ENCODE data around the gene ARL6IP1.

Gene ARL6IP1

GRCh38 chr16:18841833-18842525 is 40.6 kb upstream of the ARL6IP1 start:
- H3K9me3 ChIP-seq (ENCODE audit: control insufficient read depth, insufficient read depth, low read depth, low read length), result no peaks in the 10 kb centered on the region
- H3K27ac ChIP-seq (ENCODE audit: extremely low read depth, low read depth, low read length), result no peak overlapping the region
- H3K4me3 ChIP-seq (ENCODE audit: low read depth, low read length), result no peak overlapping the region
- H3K36me3 ChIP-seq (ENCODE audit: control insufficient read depth in 2 of 2, insufficient read depth in 1 of 2, low read length in 2 of 2), result peaks cover 56 to 93% of the 10 kb centered on the region in 2 experiments
- ChIA-PET POLR2A (interaction anchor here (1.5 kb wide), 2 partner anchors 40 kb away, joined by 3 to 5 read pairs; partner anchors contain the start of gene ARL6IP1), CTCF (interaction anchor here (0.6 to 1.1 kb wide), 2 partner anchors 39 to 230 kb away, joined by 3 read pairs; no protein-coding TSS in a partner anchor)
- TF ChIP-seq KLF9 (tag by site-specific recombination; IDR thresholded peaks at IDR 0.05; ENCODE audit: low read depth) (no peak), ZNF701 (tag by site-specific recombination; IDR thresholded peaks at IDR 0.05) (no peak), SCRT2 (tag by site-specific recombination; IDR thresholded peaks at IDR 0.05) (no peak), SETDB1 (IDR thresholded peaks at IDR 0.05; ENCODE audit: insufficient read length, low read length) (no peak), ZNF223 (tag by site-specific recombination; IDR thresholded peaks at IDR 0.05) (no peak), ZNF239 (tag by site-specific recombination; IDR thresholded peaks at IDR 0.05) (no peak), HIC1 (tag by site-specific recombination; IDR thresholded peaks at IDR 0.05) (no peak), MEIS1 (CRISPR knock-in tag; IDR thresholded peaks at IDR 0.05; ENCODE audit: borderline replicate concordance) (no peak), ZNF792 (tag by site-specific recombination; IDR thresholded peaks at IDR 0.05) (no peak), ZNF596 (tag by site-specific recombination; IDR thresholded peaks at IDR 0.05) (no peak), SP3 (tag by site-specific recombination; IDR thresholded peaks at IDR 0.05) (no peak), ZNF530 (tag by site-specific recombination; IDR thresholded peaks at IDR 0.05; ENCODE audit: low read depth) (no peak), ZNF777 (tag by site-specific recombination; IDR thresholded peaks at IDR 0.05; ENCODE audit: borderline replicate concordance) (no peak), ZNF280C (tag by site-specific recombination; IDR thresholded peaks at IDR 0.05) (no peak), TSHZ1 (tag by site-specific recombination; IDR thresholded peaks at IDR 0.05; ENCODE audit: borderline replicate concordance) (no peak), ZNF560 (tag by site-specific recombination; IDR thresholded peaks at IDR 0.05; ENCODE audit: borderline replicate concordance) (no peak), ZBTB48 (tag by site-specific recombination; IDR thresholded peaks at IDR 0.05) (no peak)
- H3K4me1 ChIP-seq (ENCODE audit: control insufficient read depth, insufficient read depth, low read length), result no peaks in the 10 kb centered on the region

- POLR2A ChIA-PET, result no interaction called here
- no peak overlapping the region for H3K4me3 ChIP-seq (ENCODE audit: low read depth, low read length)
- no peaks in the 10 kb centered on the region for H3K4me1 ChIP-seq (ENCODE audit: control insufficient read depth, insufficient read depth, low read length)
- H3K27ac ChIP-seq (ENCODE audit: extremely low read depth, low read depth, low read length), result no peak overlapping the region
- peaks cover 43 to 93% of the 10 kb centered on the region in 2 experiments for H3K36me3 ChIP-seq (ENCODE audit: control insufficient read depth in 2 of 2, insufficient read depth in 1 of 2, low read length in 2 of 2)
- CTCF ChIA-PET, result no interaction called here
- no peaks in the 10 kb centered on the region for H3K9me3 ChIP-seq (ENCODE audit: control insufficient read depth, insufficient read depth, low read depth, low read length)
- TF ChIP-seq ZNF449 (tag by site-specific recombination; IDR thresholded peaks at IDR 0.05) (no peak), GLI4 (tag by site-specific recombination; IDR thresholded peaks at IDR 0.05) (no peak), ZNF202 (tag by site-specific recombination; IDR thresholded peaks at IDR 0.05; ENCODE audit: borderline replicate concordance) (no peak), SP3 (tag by site-specific recombination; IDR thresholded peaks at IDR 0.05) (no peak), PRDM1 (tag by site-specific recombination; IDR thresholded peaks at IDR 0.05) (no peak), ZNF148 (tag by site-specific recombination; IDR thresholded peaks at IDR 0.05; ENCODE audit: borderline replicate concordance) (no peak), ZNF350 (tag by site-specific recombination; IDR thresholded peaks at IDR 0.05) (no peak)
These were observed 38.2 kb upstream of the ARL6IP1 start for GRCh38 chr16:18839555-18839954.
